Neural cell (in vitro differentiated cells): Measurements from ENCODE around the gene BABAM2.

Experiments
- EP300 ChIP-seq: fragments of 450-650 bp; conservative IDR thresholded peaks from 2 replicates; pipeline ENCODE4 v1.6.1; 2014; ENCODE audit warnings: antibody characterized with exemption, mild to moderate bottlenecking, moderate library complexity; ENCODE audit not compliant: poor library complexity, severe bottlenecking
- EZH2 ChIP-seq: fragments of 200-600, 300-800 bp; shearing (Covaris generic), sonication (generic); IDR thresholded peaks from 2 replicates; pipeline ENCODE4 v1.6.1; 2014; ENCODE audit warnings: antibody characterized with exemption, low read length, borderline replicate concordance, mild to moderate bottlenecking; ENCODE audit not compliant: insufficient read depth, poor library complexity, severe bottlenecking
- POLR2AphosphoS5 ChIP-seq: IDR thresholded peaks from 2 replicates; pipeline ENCODE4 v1.6.1; 2012
- RAD21 ChIP-seq: fragments of 450-650 bp; conservative IDR thresholded peaks from 2 replicates; pipeline ENCODE4 v1.6.1; 2014; ENCODE audit warnings: antibody characterized with exemption, mild to moderate bottlenecking, moderate library complexity
- SMC3 ChIP-seq: fragments of 450-650 bp; conservative IDR thresholded peaks from 2 replicates; pipeline ENCODE4 v1.6.1; 2014; ENCODE audit warnings: antibody characterized with exemption, mild to moderate bottlenecking, moderate library complexity; ENCODE audit not compliant: poor library complexity
- TAF1 ChIP-seq: IDR thresholded peaks from 2 replicates; pipeline ENCODE4 v1.6.1; 2012; ENCODE audit warnings: low read depth
- TF ChIP-seq, protein P1 (sequence below): fragments of 450-650 bp; IDR thresholded peaks from 2 replicates; pipeline ENCODE4 v1.5.1; 2014; ENCODE audit warnings: antibody characterized with exemption, mild to moderate bottlenecking, moderate library complexity; ENCODE audit not compliant: poor library complexity, severe bottlenecking
- TF ChIP-seq, protein P2 (sequence below): IDR thresholded peaks from 2 replicates; pipeline ENCODE4 v1.6.1; 2012; ENCODE audit warnings: borderline replicate concordance

DNA sequence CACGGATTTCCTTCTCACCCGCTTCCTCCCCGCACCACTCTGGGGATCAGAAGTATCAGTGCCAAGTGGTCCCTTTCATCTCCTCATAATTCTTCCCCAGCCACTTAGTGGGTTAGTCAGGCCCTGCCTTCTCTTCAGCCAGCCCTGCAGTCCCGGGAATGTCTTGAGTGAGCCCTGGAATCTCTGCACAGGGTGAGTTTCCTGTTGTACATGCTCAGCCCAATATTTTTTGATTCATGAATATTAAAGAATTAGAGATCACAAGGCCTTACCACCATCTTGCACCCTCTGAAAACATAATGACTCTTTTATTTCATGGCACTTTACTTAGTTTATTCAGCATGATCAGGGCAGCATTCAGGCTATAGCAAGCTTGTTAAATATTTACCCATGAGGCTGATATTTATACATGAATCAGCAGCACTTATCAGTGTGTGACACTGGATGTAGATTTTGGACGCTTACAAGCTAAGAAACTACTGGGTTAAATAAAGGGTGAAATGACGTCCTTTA, 342.7 kb downstream of the BABAM2 start:
- TF ChIP-seq, protein P1, sequence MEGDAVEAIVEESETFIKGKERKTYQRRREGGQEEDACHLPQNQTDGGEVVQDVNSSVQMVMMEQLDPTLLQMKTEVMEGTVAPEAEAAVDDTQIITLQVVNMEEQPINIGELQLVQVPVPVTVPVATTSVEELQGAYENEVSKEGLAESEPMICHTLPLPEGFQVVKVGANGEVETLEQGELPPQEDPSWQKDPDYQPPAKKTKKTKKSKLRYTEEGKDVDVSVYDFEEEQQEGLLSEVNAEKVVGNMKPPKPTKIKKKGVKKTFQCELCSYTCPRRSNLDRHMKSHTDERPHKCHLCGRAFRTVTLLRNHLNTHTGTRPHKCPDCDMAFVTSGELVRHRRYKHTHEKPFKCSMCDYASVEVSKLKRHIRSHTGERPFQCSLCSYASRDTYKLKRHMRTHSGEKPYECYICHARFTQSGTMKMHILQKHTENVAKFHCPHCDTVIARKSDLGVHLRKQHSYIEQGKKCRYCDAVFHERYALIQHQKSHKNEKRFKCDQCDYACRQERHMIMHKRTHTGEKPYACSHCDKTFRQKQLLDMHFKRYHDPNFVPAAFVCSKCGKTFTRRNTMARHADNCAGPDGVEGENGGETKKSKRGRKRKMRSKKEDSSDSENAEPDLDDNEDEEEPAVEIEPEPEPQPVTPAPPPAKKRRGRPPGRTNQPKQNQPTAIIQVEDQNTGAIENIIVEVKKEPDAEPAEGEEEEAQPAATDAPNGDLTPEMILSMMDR: no peak
- TF ChIP-seq, protein P2, sequence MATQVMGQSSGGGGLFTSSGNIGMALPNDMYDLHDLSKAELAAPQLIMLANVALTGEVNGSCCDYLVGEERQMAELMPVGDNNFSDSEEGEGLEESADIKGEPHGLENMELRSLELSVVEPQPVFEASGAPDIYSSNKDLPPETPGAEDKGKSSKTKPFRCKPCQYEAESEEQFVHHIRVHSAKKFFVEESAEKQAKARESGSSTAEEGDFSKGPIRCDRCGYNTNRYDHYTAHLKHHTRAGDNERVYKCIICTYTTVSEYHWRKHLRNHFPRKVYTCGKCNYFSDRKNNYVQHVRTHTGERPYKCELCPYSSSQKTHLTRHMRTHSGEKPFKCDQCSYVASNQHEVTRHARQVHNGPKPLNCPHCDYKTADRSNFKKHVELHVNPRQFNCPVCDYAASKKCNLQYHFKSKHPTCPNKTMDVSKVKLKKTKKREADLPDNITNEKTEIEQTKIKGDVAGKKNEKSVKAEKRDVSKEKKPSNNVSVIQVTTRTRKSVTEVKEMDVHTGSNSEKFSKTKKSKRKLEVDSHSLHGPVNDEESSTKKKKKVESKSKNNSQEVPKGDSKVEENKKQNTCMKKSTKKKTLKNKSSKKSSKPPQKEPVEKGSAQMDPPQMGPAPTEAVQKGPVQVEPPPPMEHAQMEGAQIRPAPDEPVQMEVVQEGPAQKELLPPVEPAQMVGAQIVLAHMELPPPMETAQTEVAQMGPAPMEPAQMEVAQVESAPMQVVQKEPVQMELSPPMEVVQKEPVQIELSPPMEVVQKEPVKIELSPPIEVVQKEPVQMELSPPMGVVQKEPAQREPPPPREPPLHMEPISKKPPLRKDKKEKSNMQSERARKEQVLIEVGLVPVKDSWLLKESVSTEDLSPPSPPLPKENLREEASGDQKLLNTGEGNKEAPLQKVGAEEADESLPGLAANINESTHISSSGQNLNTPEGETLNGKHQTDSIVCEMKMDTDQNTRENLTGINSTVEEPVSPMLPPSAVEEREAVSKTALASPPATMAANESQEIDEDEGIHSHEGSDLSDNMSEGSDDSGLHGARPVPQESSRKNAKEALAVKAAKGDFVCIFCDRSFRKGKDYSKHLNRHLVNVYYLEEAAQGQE: no peak
- TF ChIP-seq EZH2: no peak
- no peak for TF ChIP-seq POLR2AphosphoS5
- no peak for TF ChIP-seq SMC3
- no peak for TF ChIP-seq TAF1
- TF ChIP-seq RAD21: no peak
- TF ChIP-seq EP300: no peak
